Measurements from ENCODE around the gene VAMP5. TPM values are rescaled to one million over a fixed set of nuclear protein-coding genes. Genes with fewer than 3 reads are reported as not detected.

Gene VAMP5
- total and polyA plus RNA-seq, 2 donors (not counting 1 experiment from before 2014, with no cell fraction given): 16.9 to 28.6 TPM

DNA sequence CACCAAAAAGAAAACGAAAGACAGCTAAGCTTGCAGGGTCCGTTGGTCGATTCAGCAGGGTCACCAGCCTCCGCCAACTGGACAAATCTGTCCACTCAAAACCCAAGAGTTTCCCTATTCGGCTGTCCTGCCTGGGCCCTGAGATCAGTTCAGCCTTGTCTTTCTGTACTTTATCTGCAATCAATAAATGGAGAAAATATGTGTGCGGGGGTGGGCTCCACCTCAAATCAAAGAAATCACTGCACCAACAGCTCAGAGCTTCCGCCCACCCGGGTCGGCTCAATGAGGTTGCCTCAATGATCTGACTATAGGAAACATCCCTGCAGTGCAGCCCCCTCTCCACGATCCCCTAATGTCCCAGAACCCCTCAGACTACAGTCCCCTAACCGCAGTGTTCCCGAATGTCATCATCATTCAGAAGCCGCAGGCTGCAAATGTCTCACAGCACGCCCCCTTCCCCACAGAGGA lies 23.4 kb upstream of the VAMP5 start:
- H3K9me3 ChIP-seq (ENCODE audit: control extremely low read depth in 1 of 3, control insufficient read depth in 2 of 3, insufficient read depth in 1 of 3, low read length in 2 of 3): no peaks in the 10 kb centered on the region
- CTCF ChIA-PET: interaction anchor here (0.7 to 3.5 kb wide), 10 partner anchors 10 to 261 kb away, joined by 3 to 31 read pairs (median 4); partner anchors contain the start of gene RNF181
- H3K27ac Mint-ChIP-seq: peak overlapping the region; percentile 99
- H3K27me3 Mint-ChIP-seq: no peaks in the 10 kb centered on the region
- H3K79me2 ChIP-seq (ENCODE audit: control insufficient read depth, insufficient read depth, low read length): peaks cover 49% of the 10 kb centered on the region
- H3K4me1 ChIP-seq (ENCODE audit: control insufficient read depth in 2 of 2, insufficient read depth in 2 of 2, low read length in 2 of 2): peaks cover 20 to 28% of the 10 kb centered on the region in 2 donors
- peak overlapping the region; percentile 89 for H3K4me2 ChIP-seq (replicated peaks; ENCODE audit: low read depth, low read length, poor library complexity, severe bottlenecking)
- H3K4me1 Mint-ChIP-seq: peaks cover 30% of the 10 kb centered on the region
- no peak for ATAC-seq (ENCODE audit: low read depth)
- no peaks in the 10 kb centered on the region for H3K27me3 ChIP-seq (replicated peaks in 1 of 4; ENCODE audit: control extremely low read depth in 1 of 4, control insufficient read depth in 3 of 4, insufficient read depth in 4 of 4, low read length in 3 of 4)
- H4K20me1 ChIP-seq (ENCODE audit: control insufficient read depth, insufficient read depth, low read length, poor library complexity, severe bottlenecking): peaks cover 4% of the 10 kb centered on the region
- H3K4me3 ChIP-seq (ENCODE audit: control extremely low read depth in 1 of 5, extremely low read depth in 1 of 5, insufficient read depth in 1 of 5, low read depth in 2 of 5, low read length in 4 of 5): peak overlapping the region; percentile 60 to 96 (median 88)
- peaks cover 0 to 21% of the 10 kb centered on the region in 2 experiments for H3K36me3 ChIP-seq (replicated peaks in 1 of 2; ENCODE audit: control extremely low read depth in 1 of 2, control insufficient read depth in 1 of 2, extremely low read depth in 1 of 2, insufficient read depth in 2 of 2, low read length in 1 of 2)
- intact Hi-C loops (cut with micrococcal nuclease): loop anchor here (1.0 to 2.0 kb wide), 7 partner anchors 16 to 207 kb away; partner anchors contain the start of genes ELMOD3, MAT2A, RETSAT and RNF181
- no peak for DNase-seq
- H2AFZ ChIP-seq (ENCODE audit: insufficient read depth, low read depth, low read length, poor library complexity, severe bottlenecking): peak overlapping the region; percentile 97
- POLR2A ChIA-PET: interaction anchor here (0.6 to 2.7 kb wide), 11 partner anchors 20 to 636 kb away, joined by 3 to 19 read pairs (median 6); partner anchors contain the start of genes MAT2A, SH2D6, TGOLN2 and TMEM150A
- WGBS (ENCODE audit: insufficient coverage): 14% methylated on average over 12 of the region's 14 CpGs
- H3K9me3 Mint-ChIP-seq (ENCODE audit: insufficient read depth): no peaks in the 10 kb centered on the region
- peak overlapping the region; percentile 73 to 90 for H3K27ac ChIP-seq (ENCODE audit: low read length in 2 of 2)
- peak overlapping the region; percentile 99 for H3K4me3 Mint-ChIP-seq
- TF ChIP-seq, protein P1, sequence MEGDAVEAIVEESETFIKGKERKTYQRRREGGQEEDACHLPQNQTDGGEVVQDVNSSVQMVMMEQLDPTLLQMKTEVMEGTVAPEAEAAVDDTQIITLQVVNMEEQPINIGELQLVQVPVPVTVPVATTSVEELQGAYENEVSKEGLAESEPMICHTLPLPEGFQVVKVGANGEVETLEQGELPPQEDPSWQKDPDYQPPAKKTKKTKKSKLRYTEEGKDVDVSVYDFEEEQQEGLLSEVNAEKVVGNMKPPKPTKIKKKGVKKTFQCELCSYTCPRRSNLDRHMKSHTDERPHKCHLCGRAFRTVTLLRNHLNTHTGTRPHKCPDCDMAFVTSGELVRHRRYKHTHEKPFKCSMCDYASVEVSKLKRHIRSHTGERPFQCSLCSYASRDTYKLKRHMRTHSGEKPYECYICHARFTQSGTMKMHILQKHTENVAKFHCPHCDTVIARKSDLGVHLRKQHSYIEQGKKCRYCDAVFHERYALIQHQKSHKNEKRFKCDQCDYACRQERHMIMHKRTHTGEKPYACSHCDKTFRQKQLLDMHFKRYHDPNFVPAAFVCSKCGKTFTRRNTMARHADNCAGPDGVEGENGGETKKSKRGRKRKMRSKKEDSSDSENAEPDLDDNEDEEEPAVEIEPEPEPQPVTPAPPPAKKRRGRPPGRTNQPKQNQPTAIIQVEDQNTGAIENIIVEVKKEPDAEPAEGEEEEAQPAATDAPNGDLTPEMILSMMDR (IDR thresholded peaks at IDR 0.05): no peak
- TF ChIP-seq EZH2 (IDR thresholded peaks at IDR 0.05; ENCODE audit: borderline replicate concordance, insufficient read depth, low read depth, low read length, poor library complexity, severe bottlenecking): no peak
- H3K9ac ChIP-seq (ENCODE audit: low read length): peak overlapping the region; percentile 97

All from B cell (primary cell).